H9 (cell line): Measurements from ENCODE around the gene CHRND. TPM values are rescaled to one million over a fixed set of nuclear protein-coding genes. Genes with fewer than 3 reads are reported as not detected.

Experiments used
- DNase-seq: peaks from one replicate; pipeline ENCODE4 v3.0.0-alpha.2; 2017
- H2AFZ ChIP-seq: one replicate; pipeline ENCODE4 v1.6.1; 2013; ENCODE audit warnings: mild to moderate bottlenecking, low read length, control low read depth, moderate library complexity
- H2AK5ac ChIP-seq: 2 replicates; pipeline ENCODE4 v1.6.1; 2013; ENCODE audit warnings: low read length, control low read depth, mixed read lengths; ENCODE audit not compliant: insufficient read length
- H2BK120ac ChIP-seq: one replicate; pipeline ENCODE4 v1.6.1; 2013; ENCODE audit warnings: low read depth, mild to moderate bottlenecking, low read length, control low read depth, inconsistent platforms; ENCODE audit not compliant: poor library complexity, severe bottlenecking
- H2BK12ac ChIP-seq: 2 replicates; pipeline ENCODE4 v1.6.1; 2013; ENCODE audit warnings: low read length, control low read depth, mixed read lengths, low read depth; ENCODE audit not compliant: insufficient read length
- H2BK15ac ChIP-seq: 2 replicates; pipeline ENCODE4 v1.6.1; 2013; ENCODE audit warnings: low read depth, low read length, control low read depth
- H2BK20ac ChIP-seq: one replicate; pipeline ENCODE4 v1.6.1; 2013; ENCODE audit warnings: low read depth, mild to moderate bottlenecking, low read length, control low read depth, inconsistent platforms; ENCODE audit not compliant: poor library complexity, severe bottlenecking
- H2BK5ac ChIP-seq: 2 replicates; pipeline ENCODE4 v1.6.1; 2013; ENCODE audit warnings: low read length, control low read depth, mixed read lengths; ENCODE audit not compliant: insufficient read length
- H3K14ac ChIP-seq: 2 replicates; pipeline ENCODE4 v1.6.1; 2013; ENCODE audit warnings: low read length, control low read depth; ENCODE audit not compliant: insufficient read depth
- H3K18ac ChIP-seq: 2 replicates; pipeline ENCODE4 v1.6.1; 2013; ENCODE audit warnings: low read depth, mild to moderate bottlenecking, mixed read lengths, low read length, control low read depth; ENCODE audit not compliant: insufficient read length
- H3K23ac ChIP-seq: 2 replicates; pipeline ENCODE4 v1.6.1; 2013; ENCODE audit warnings: low read length, control low read depth, mixed read lengths, low read depth; ENCODE audit not compliant: insufficient read length
- H3K23me2 ChIP-seq: 2 replicates; pipeline ENCODE4 v1.6.1; 2013; ENCODE audit warnings: low read depth, mild to moderate bottlenecking, mixed read lengths, low read length, control low read depth; ENCODE audit not compliant: insufficient read length, poor library complexity, severe bottlenecking
- H3K27ac ChIP-seq: 2 replicates; pipeline ENCODE4 v1.5.1; 2013; ENCODE audit warnings: low read length, control low read depth, mixed read lengths, low read depth; ENCODE audit not compliant: insufficient read length
- H3K27me3 ChIP-seq: 2 replicates; pipeline ENCODE4 v1.6.1; 2013; ENCODE audit warnings: low read length, control low read depth, inconsistent platforms; ENCODE audit not compliant: insufficient read depth
- H3K4ac ChIP-seq: 2 replicates; pipeline ENCODE4 v1.6.1; 2013; ENCODE audit warnings: low read depth, mild to moderate bottlenecking, control low read depth, inconsistent platforms, low read length, moderate library complexity
- H3K4me1 ChIP-seq: 2 replicates; pipeline ENCODE4 v1.6.1; 2013; ENCODE audit warnings: low read length, control low read depth, inconsistent platforms; ENCODE audit not compliant: insufficient read depth
- H3K4me2 ChIP-seq: 2 replicates; pipeline ENCODE4 v1.6.1; 2013; ENCODE audit warnings: low read length, control low read depth, mixed read lengths; ENCODE audit not compliant: insufficient read length, insufficient read depth
- H3K56ac ChIP-seq: 2 replicates; pipeline ENCODE4 v1.6.1; 2013; ENCODE audit warnings: low read depth, mild to moderate bottlenecking, mixed read lengths, low read length, control low read depth; ENCODE audit not compliant: insufficient read length
- H3K79me1 ChIP-seq: 2 replicates; pipeline ENCODE4 v1.6.1; 2013; ENCODE audit warnings: low read depth, mild to moderate bottlenecking, moderate library complexity, low read length, control low read depth, inconsistent platforms; ENCODE audit not compliant: insufficient read depth, poor library complexity, severe bottlenecking
- H3K79me2 ChIP-seq: 2 replicates; pipeline ENCODE4 v1.6.1; 2013; ENCODE audit warnings: low read length, control low read depth, inconsistent platforms; ENCODE audit not compliant: insufficient read depth
- H3K9ac ChIP-seq: 2 replicates; pipeline ENCODE4 v1.6.1; 2013; ENCODE audit warnings: low read length, control low read depth, mixed read lengths; ENCODE audit not compliant: insufficient read length; ENCODE audit errors: extremely low read depth
- H3K9me3 ChIP-seq: one replicate; pipeline ENCODE4 v1.6.1; 2013; ENCODE audit warnings: low read depth, low read length, inconsistent platforms; ENCODE audit not compliant: control insufficient read depth
- H3T11ph ChIP-seq: one replicate; pipeline ENCODE4 v1.6.1; 2013; ENCODE audit warnings: mild to moderate bottlenecking, low read length, control low read depth, inconsistent platforms
- H4K20me1 ChIP-seq: one replicate; pipeline ENCODE4 v1.6.1; 2013; ENCODE audit not compliant: control insufficient read depth, insufficient read length, insufficient read depth
- H4K5ac ChIP-seq: 2 replicates; pipeline ENCODE4 v1.6.1; 2013; ENCODE audit warnings: low read depth, mild to moderate bottlenecking, mixed read lengths, low read length, control low read depth; ENCODE audit not compliant: insufficient read length
- H4K8ac ChIP-seq: replicated peaks from 2 replicates; pipeline ENCODE4 v1.6.1; 2013; ENCODE audit warnings: low read length, control low read depth, mixed read lengths, low read depth; ENCODE audit not compliant: insufficient read length
- H4K91ac ChIP-seq: 2 replicates; pipeline ENCODE4 v1.6.1; 2013; ENCODE audit warnings: low read depth, mild to moderate bottlenecking, moderate library complexity, mixed read lengths, low read length, control low read depth; ENCODE audit not compliant: insufficient read length
- H3K27ac Mint-ChIP-seq, 3 experiments: 2 replicates in 2 of 3; 3 replicates in 1 of 3; pipeline ENCODE4 v1.8.0; 2020 to 2021; ENCODE audit warnings: mixed read lengths in 3 of 3, mild to moderate bottlenecking in 1 of 3, moderate library complexity in 1 of 3
- H3K27me3 Mint-ChIP-seq: 2 replicates; pipeline ENCODE4 v1.8.0; 2021; ENCODE audit warnings: low read depth, mild to moderate bottlenecking, moderate library complexity, mixed read lengths
- H3K36me3 Mint-ChIP-seq, 3 experiments: 2 replicates in 2 of 3; 3 replicates in 1 of 3; pipeline ENCODE4 v1.8.0; 2020 to 2021; ENCODE audit warnings: low read depth in 3 of 3, mixed read lengths in 3 of 3; ENCODE audit not compliant: insufficient read depth in 1 of 3
- H3K4me1 Mint-ChIP-seq, 2 experiments: 2 replicates each; pipeline ENCODE4 v1.8.0; 2020; ENCODE audit warnings: mixed read lengths in 2 of 2
- H3K4me3 Mint-ChIP-seq, 2 experiments: 2 replicates in 1 of 2; 3 replicates in 1 of 2; pipeline ENCODE4 v1.8.0; 2020 to 2021; ENCODE audit warnings: mild to moderate bottlenecking in 2 of 2, mixed read lengths in 2 of 2, moderate library complexity in 1 of 2
- H3K9me3 Mint-ChIP-seq, 2 experiments: 2 replicates in 1 of 2; 3 replicates in 1 of 2; pipeline ENCODE4 v1.8.0; 2020; ENCODE audit warnings: mild to moderate bottlenecking in 2 of 2, mixed read lengths in 2 of 2, moderate library complexity in 1 of 2
- total RNA-seq: library from RNA; stranded (reverse); gene quantifications from 2 replicates; pipeline ENCODE4 v1.2.1, GENCODE V29; 2021
- TF ChIP-seq, protein P1 (sequence below): fragments of 200-600 bp; sonication (generic); conservative IDR thresholded peaks from 3 replicates; pipeline ENCODE4 v1.8.0; 2021; ENCODE audit warnings: antibody characterized with exemption, mild to moderate bottlenecking

Gene CHRND
- total RNA-seq, 1 experiment from 2014 or later = not detected

DNA sequence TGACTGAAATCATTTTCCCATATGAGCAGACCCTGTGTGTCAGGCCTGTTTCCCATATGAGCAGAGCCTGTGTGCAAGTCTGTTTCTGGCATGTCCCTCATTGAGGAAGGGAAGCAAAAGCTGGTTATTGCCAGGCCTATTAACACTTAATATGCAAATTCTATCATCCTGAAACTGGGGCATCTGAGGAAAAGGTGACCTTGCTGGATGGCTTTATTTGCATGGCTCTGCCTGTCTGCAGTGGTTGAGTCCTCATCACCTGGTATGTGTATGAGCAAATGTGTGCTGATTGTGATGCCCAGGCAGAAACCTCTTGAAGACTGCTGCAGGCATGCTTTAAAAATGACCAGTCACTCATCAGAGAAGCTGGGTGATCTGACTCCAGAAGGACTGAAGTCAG lies 55.8 kb downstream of the CHRND start:
- H3K23ac ChIP-seq = no peak overlapping the region
- no peaks in the 10 kb centered on the region for H4K20me1 ChIP-seq
- H2BK15ac ChIP-seq = no peak overlapping the region
- no peaks in the 10 kb centered on the region for H3K4me1 ChIP-seq
- H4K5ac ChIP-seq = no peak overlapping the region
- no peaks in the 10 kb centered on the region for H3K23me2 ChIP-seq
- no peak overlapping the region for H3K4ac ChIP-seq
- no peak overlapping the region for H3K56ac ChIP-seq
- H2BK5ac ChIP-seq = no peak overlapping the region
- H2BK120ac ChIP-seq = no peak overlapping the region
- H3K14ac ChIP-seq = no peak overlapping the region
- TF ChIP-seq, protein P1, sequence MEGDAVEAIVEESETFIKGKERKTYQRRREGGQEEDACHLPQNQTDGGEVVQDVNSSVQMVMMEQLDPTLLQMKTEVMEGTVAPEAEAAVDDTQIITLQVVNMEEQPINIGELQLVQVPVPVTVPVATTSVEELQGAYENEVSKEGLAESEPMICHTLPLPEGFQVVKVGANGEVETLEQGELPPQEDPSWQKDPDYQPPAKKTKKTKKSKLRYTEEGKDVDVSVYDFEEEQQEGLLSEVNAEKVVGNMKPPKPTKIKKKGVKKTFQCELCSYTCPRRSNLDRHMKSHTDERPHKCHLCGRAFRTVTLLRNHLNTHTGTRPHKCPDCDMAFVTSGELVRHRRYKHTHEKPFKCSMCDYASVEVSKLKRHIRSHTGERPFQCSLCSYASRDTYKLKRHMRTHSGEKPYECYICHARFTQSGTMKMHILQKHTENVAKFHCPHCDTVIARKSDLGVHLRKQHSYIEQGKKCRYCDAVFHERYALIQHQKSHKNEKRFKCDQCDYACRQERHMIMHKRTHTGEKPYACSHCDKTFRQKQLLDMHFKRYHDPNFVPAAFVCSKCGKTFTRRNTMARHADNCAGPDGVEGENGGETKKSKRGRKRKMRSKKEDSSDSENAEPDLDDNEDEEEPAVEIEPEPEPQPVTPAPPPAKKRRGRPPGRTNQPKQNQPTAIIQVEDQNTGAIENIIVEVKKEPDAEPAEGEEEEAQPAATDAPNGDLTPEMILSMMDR = no peak
- no peak overlapping the region for H3K27ac ChIP-seq
- H3K18ac ChIP-seq = no peak overlapping the region
- H2AK5ac ChIP-seq = no peak overlapping the region
- Mint-ChIP-seq H3K9me3 (no peaks in the 10 kb centered on the region; a peak in 1 of 5 replicates), H3K36me3 (peaks cover 17 to 38% (median 19%) of the 10 kb centered on the region in 3 experiments; a peak in 6 of 7 replicates), H3K4me1 (peaks cover 3 to 5% of the 10 kb centered on the region in 2 experiments; a peak in 2 of 4 replicates), H3K27ac (no peak overlapping the region), H3K4me3 (no peak overlapping the region), H3K27me3 (no peaks in the 10 kb centered on the region)
- no peak overlapping the region for H2BK12ac ChIP-seq
- no peak overlapping the region for H4K91ac ChIP-seq
- H2BK20ac ChIP-seq = no peak overlapping the region
- no peak overlapping the region for H4K8ac ChIP-seq
- DNase-seq = no peak
- H2AFZ ChIP-seq = no peak overlapping the region
- no peaks in the 10 kb centered on the region for H3K79me2 ChIP-seq
- H3K9me3 ChIP-seq = no peaks in the 10 kb centered on the region
- H3T11ph ChIP-seq = no peak overlapping the region
- no peak overlapping the region for H3K9ac ChIP-seq
- no peaks in the 10 kb centered on the region for H3K79me1 ChIP-seq
- no peak overlapping the region for H3K4me2 ChIP-seq
- H3K27me3 ChIP-seq = no peaks in the 10 kb centered on the region
